ENCODE data around the gene MXD4.

The MXD4 gene

GRCh38 chr4:2261110-2261852, 628 bp downstream of the MXD4 start:
- DNase-seq, result peak; percentile 42

GRCh38 chr4:2260344-2261109, 1.4 kb downstream of the MXD4 start:
- no peak for DNase-seq

- no peak for DNase-seq
Observed at GRCh38 chr4:2259541-2260343, 2.2 kb downstream of the MXD4 start.

- no peak for DNase-seq
Observed at GRCh38 chr4:2259036-2259540, 2.8 kb downstream of the MXD4 start.

- peak; percentile 1 for DNase-seq
Observed at GRCh38 chr4:2258091-2259035, 3.5 kb downstream of the MXD4 start.

- no peak for DNase-seq
Observed at GRCh38 chr4:2257361-2258081, 4.4 kb downstream of the MXD4 start.

- peak; percentile 1 for DNase-seq
Observed at GRCh38 chr4:2256781-2257191, 5.1 kb downstream of the MXD4 start.

GRCh38 chr4:2256156-2256731, 5.7 kb downstream of the MXD4 start:
- peak; percentile 1 for DNase-seq

- no peak for DNase-seq
Observed at GRCh38 chr4:2255501-2256155, 6.3 kb downstream of the MXD4 start.

GRCh38 chr4:2254665-2255500, 7.0 kb downstream of the MXD4 start:
- DNase-seq, result peak; percentile 1

- no peak for DNase-seq
Observed at GRCh38 chr4:2253160-2254084, 8.5 kb downstream of the MXD4 start.

- DNase-seq, result no peak
Observed at GRCh38 chr4:2252530-2253091, 9.3 kb downstream of the MXD4 start.

GRCh38 chr4:2251795-2252529, 9.9 kb downstream of the MXD4 start:
- DNase-seq, result no peak

GRCh38 chr4:2251073-2251794, 10.7 kb downstream of the MXD4 start:
- peak; percentile 1 for DNase-seq

GRCh38 chr4:2250357-2251072, 11.4 kb downstream of the MXD4 start:
- no peak for DNase-seq
